KBM-7 (cell line): ENCODE results near the gene MYL10.
"Not testable (repeated sequence)": the region's sequence is repeated elsewhere in the genome, so short reads cannot be mapped to it uniquely, and the experiment has no call there.

Source experiments
- DNase-seq: peaks from one replicate; pipeline ENCODE4 v3.0.0-alpha.2; 2015
- in situ Hi-C: fragments of 300-500 bp; cut with MboI; formaldehyde crosslinking; loops from 2 replicates; pipeline ENCODE4 v1.14.3; 2020; ENCODE audit warnings: low sequenced_read_pairs, low pct_unique_long_range_greater_than_20kb, mixed read lengths

MYL10 gene

GRCh38 chr7:101624246-101625001 is 4.7 kb downstream of the MYL10 start:
- DNase-seq: no peak
- in situ Hi-C loops: no loop called here

- no peak for DNase-seq
- in situ Hi-C loops: no loop called here
These were observed 6.4 kb downstream of the MYL10 start for GRCh38 chr7:101622609-101623173.

GRCh38 chr7:101620991-101621390 is 8.1 kb downstream of the MYL10 start:
- no peak for DNase-seq
- in situ Hi-C loops: no loop called here

GRCh38 chr7:101620395-101620794 is 8.7 kb downstream of the MYL10 start:
- no peak for DNase-seq
- in situ Hi-C loops: no loop called here

GRCh38 chr7:101618916-101619315 is 10.2 kb downstream of the MYL10 start:
- DNase-seq: no peak
- in situ Hi-C loops: no loop called here

- no peak for DNase-seq
- in situ Hi-C loops: no loop called here
These were observed 10.8 kb downstream of the MYL10 start for GRCh38 chr7:101618207-101618839.

GRCh38 chr7:101617451-101618206 is 11.5 kb downstream of the MYL10 start:
- DNase-seq: no peak
- in situ Hi-C loops: no loop called here

GRCh38 chr7:101615446-101615845 is 13.7 kb downstream of the MYL10 start:
- in situ Hi-C loops: no loop called here
- peak; percentile 12 for DNase-seq

- DNase-seq: no peak
- in situ Hi-C loops: no loop called here
These were observed 14.2 kb downstream of the MYL10 start for GRCh38 chr7:101614939-101615302.

GRCh38 chr7:101614098-101614938 is 14.8 kb downstream of the MYL10 start:
- in situ Hi-C loops: no loop called here
- DNase-seq: no peak

GRCh38 chr7:101612885-101613515 is 16.1 kb downstream of the MYL10 start:
- no peak for DNase-seq
- in situ Hi-C loops: no loop called here

- in situ Hi-C loops: no loop called here
- no peak for DNase-seq
These were observed 20.1 kb downstream of the MYL10 start for GRCh38 chr7:101608772-101609713.

GRCh38 chr7:101606498-101606923 is 22.6 kb downstream of the MYL10 start:
- in situ Hi-C loops: no loop called here
- DNase-seq: no peak

- in situ Hi-C loops: no loop called here
These were observed 23.2 kb downstream of the MYL10 start for GRCh38 chr7:101605611-101606497.

GRCh38 chr7:101604934-101605332 is 24.2 kb downstream of the MYL10 start:
- in situ Hi-C loops, DNase-seq: not testable (repeated sequence)

More at GRCh38 chr7:101605611-101606497, 23.2 kb downstream of the MYL10 start:
- DNase-seq: no peak

- in situ Hi-C loops: no loop called here
- no peak for DNase-seq
These were observed 24.7 kb downstream of the MYL10 start for GRCh38 chr7:101604331-101604933.
